ENCODE results near the gene AP5S1. TPM values are rescaled to one million over a fixed set of nuclear protein-coding genes. Genes with fewer than 3 reads are reported as not detected.

The AP5S1 gene
- total RNA-seq, 1 donor from 2014 or later: 12.8 TPM

GRCh38 chr20:3794701-3795420, 25.5 kb upstream of the AP5S1 start:
- Mint-ChIP-seq H3K27me3 (ENCODE audit: low read depth) (peaks cover 4% of the 10 kb centered on the region), H3K9me3 (no peaks in the 10 kb centered on the region), H3K4me3 (peak overlapping the region; percentile 93), H3K36me3 (ENCODE audit: low read depth) (no peaks in the 10 kb centered on the region), H3K27ac (ENCODE audit: unreplicated experiment) (peak overlapping the region; percentile 50), H3K4me1 (peaks cover 39% of the 10 kb centered on the region)
- TF ChIP-seq CTCF (conservative IDR thresholded peaks at IDR 0.05): no peak
- DNase-seq (ENCODE audit: low read depth, low spot score): no peak

GRCh38 chr20:3795511-3796468, 24.6 kb upstream of the AP5S1 start, which contains the start of gene CDC25B:
Gene CDC25B, plus strand, starts transcription at chr20:3796310. Its CDS starts 222 bp downstream, at chr20:3796532.
- DNase-seq (ENCODE audit: low read depth, low spot score): peak; percentile 82
- TF ChIP-seq CTCF (conservative IDR thresholded peaks at IDR 0.05): peak; percentile 63
- Mint-ChIP-seq H3K4me1 (peaks cover 47% of the 10 kb centered on the region), H3K36me3 (ENCODE audit: low read depth) (no peaks in the 10 kb centered on the region), H3K27me3 (ENCODE audit: low read depth) (peaks cover 4% of the 10 kb centered on the region), H3K9me3 (no peaks in the 10 kb centered on the region), H3K27ac (ENCODE audit: unreplicated experiment) (peak within 1 kb of the TSS; percentile 93), H3K4me3 (peak within 1 kb of the TSS; percentile 93)

- DNase-seq (ENCODE audit: low read depth, low spot score): no peak
- Mint-ChIP-seq H3K9me3 (no peaks in the 10 kb centered on the region), H3K27ac (ENCODE audit: unreplicated experiment) (peak overlapping the region; percentile 71), H3K27me3 (ENCODE audit: low read depth) (no peaks in the 10 kb centered on the region), H3K4me3 (peak overlapping the region; percentile 89), H3K4me1 (peaks cover 47% of the 10 kb centered on the region), H3K36me3 (ENCODE audit: low read depth) (no peaks in the 10 kb centered on the region)
- no peak for TF ChIP-seq CTCF (conservative IDR thresholded peaks at IDR 0.05)
Measured at GRCh38 chr20:3796477-3797225, 23.7 kb upstream of the AP5S1 start.

GRCh38 chr20:3797226-3797545, 23.2 kb upstream of the AP5S1 start:
- no peak for DNase-seq (ENCODE audit: low read depth, low spot score)
- H3K4me1 Mint-ChIP-seq: peaks cover 47% of the 10 kb centered on the region

More at GRCh38 chr20:3797226-3797545, 23.2 kb upstream of the AP5S1 start:
- no peaks in the 10 kb centered on the region for H3K27me3 Mint-ChIP-seq (ENCODE audit: low read depth)
- peak overlapping the region; percentile 89 for H3K4me3 Mint-ChIP-seq
- TF ChIP-seq CTCF (conservative IDR thresholded peaks at IDR 0.05): no peak
- H3K36me3 Mint-ChIP-seq (ENCODE audit: low read depth): no peaks in the 10 kb centered on the region
- H3K27ac Mint-ChIP-seq (ENCODE audit: unreplicated experiment): peak overlapping the region; percentile 71
- H3K9me3 Mint-ChIP-seq: no peaks in the 10 kb centered on the region

Measured in neural crest cell (in vitro differentiated cells).